ENCODE measurements around the gene EN2.

DNA sequence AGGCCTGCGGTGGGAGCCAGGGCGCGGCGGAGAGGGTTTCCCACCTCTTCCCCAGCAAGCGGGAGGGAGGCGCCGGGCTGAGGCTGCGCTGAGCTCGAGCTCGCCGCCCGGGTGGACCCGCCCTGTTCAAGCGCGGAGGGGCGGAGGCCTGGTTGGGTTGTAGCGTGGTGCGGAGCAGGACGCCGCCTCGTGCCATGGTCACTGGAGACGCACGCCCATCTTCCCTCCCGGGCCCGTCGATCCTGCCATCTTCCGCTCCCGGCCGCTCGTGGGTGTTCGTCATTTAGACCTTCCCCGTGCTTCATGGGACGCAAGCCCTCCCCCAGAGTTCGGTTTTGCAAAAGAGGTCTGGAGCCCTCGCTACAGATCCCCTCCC lies 9.3 kb upstream of the EN2 start:
- TF ChIP-seq EZH2phosphoT487 (IDR thresholded peaks at IDR 0.05; ENCODE audit: borderline replicate concordance, low read depth, low read length) = no peak
- TF ChIP-seq, protein P1, sequence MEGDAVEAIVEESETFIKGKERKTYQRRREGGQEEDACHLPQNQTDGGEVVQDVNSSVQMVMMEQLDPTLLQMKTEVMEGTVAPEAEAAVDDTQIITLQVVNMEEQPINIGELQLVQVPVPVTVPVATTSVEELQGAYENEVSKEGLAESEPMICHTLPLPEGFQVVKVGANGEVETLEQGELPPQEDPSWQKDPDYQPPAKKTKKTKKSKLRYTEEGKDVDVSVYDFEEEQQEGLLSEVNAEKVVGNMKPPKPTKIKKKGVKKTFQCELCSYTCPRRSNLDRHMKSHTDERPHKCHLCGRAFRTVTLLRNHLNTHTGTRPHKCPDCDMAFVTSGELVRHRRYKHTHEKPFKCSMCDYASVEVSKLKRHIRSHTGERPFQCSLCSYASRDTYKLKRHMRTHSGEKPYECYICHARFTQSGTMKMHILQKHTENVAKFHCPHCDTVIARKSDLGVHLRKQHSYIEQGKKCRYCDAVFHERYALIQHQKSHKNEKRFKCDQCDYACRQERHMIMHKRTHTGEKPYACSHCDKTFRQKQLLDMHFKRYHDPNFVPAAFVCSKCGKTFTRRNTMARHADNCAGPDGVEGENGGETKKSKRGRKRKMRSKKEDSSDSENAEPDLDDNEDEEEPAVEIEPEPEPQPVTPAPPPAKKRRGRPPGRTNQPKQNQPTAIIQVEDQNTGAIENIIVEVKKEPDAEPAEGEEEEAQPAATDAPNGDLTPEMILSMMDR (conservative IDR thresholded peaks at IDR 0.05; ENCODE audit: low read length) = no peak

Data from OCI-LY7 (cell line).